Duodenal mucosa (tissue), 2 donors: ENCODE data around the gene BIRC5.

Experiments used
- H3K27ac ChIP-seq: one replicate; pipeline ENCODE4 v1.7.0; 2013; ENCODE audit warnings: low read depth, low read length
- H3K27me3 ChIP-seq, 2 donors: one replicate each; pipeline ENCODE4 v1.7.0; 2013; ENCODE audit warnings: low read length in 2 of 2, control low read depth in 1 of 2; ENCODE audit not compliant: insufficient read depth in 2 of 2, control insufficient read depth in 1 of 2
- H3K36me3 ChIP-seq, 2 donors: one replicate each; pipeline ENCODE4 v1.7.0; 2013; ENCODE audit warnings: low read length in 2 of 2, control low read depth in 1 of 2; ENCODE audit not compliant: insufficient read depth in 2 of 2, control insufficient read depth in 1 of 2
- H3K4me1 ChIP-seq, 2 donors: one replicate each; pipeline ENCODE4 v1.7.0; 2013; ENCODE audit warnings: low read length in 2 of 2, control low read depth in 1 of 2; ENCODE audit not compliant: insufficient read depth in 2 of 2, control insufficient read depth in 1 of 2
- H3K4me3 ChIP-seq, 2 donors: one replicate each; pipeline ENCODE4 v1.7.0; 2013; ENCODE audit warnings: low read length in 2 of 2, low read depth in 1 of 2
- H3K9ac ChIP-seq, 2 donors: one replicate each; pipeline ENCODE4 v1.7.0; 2013; ENCODE audit warnings: low read length in 2 of 2, low read depth in 1 of 2
- H3K9me3 ChIP-seq, 2 donors: one replicate each; pipeline ENCODE4 v1.7.0; 2013; ENCODE audit warnings: low read length in 2 of 2, control low read depth in 1 of 2; ENCODE audit not compliant: control insufficient read depth in 1 of 2

Gene BIRC5

GRCh38 chr17:78255953-78256706, 42.1 kb downstream of the BIRC5 start:
- no peak overlapping the region for H3K27ac ChIP-seq
- no peaks in the 10 kb centered on the region for H3K36me3 ChIP-seq
- no peak overlapping the region for H3K4me3 ChIP-seq
- no peak overlapping the region for H3K9ac ChIP-seq
- H3K4me1 ChIP-seq = peaks cover 21 to 43% of the 10 kb centered on the region in 2 donors
- H3K9me3 ChIP-seq = no peaks in the 10 kb centered on the region
- H3K27me3 ChIP-seq = no peaks in the 10 kb centered on the region

DNA sequence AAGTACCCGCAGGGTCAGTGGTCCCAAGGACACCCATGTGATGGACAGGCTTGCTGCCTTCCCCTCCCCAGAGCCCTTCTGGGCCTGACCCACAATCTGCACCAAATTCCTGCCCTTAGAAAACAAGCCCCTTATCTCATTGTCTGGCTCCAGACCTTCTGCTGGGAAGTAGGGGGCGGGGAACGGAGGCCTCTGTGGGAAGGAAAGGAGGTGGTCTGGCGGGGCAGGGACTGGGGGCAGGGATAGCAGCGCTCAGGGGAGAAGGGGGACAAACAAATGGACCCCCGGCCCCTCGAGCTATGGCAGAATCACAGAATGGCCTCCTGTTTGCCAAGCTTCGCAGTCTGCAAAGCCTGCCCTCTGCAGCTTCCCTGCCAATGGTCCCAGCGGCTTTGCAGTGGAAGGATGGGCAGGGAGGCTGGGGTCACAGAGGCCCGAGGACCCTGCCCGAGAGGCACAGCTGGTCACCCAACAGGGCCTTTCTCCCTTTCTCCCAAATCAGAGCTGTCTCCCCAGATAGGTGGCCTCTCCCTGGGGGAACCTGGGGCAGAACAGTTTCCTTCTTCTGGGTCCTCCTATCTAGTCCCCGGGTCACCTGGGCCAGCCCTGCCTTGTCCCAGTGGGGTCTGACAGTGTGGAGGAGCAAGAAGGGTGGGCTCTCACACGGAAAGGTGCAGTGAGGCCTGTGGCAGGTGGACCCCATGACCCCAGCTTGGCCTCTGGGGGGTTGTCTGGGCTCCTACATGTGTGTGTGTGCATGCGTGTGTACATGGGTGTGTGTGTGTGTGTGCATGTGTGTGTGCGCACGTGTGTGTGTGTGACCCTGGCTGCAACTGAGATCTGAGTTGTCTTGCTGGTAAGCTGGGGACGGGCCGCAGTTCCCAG, 42.9 kb downstream of the BIRC5 start:
- Histone ChIP-seq H3K36me3 (no peaks in the 10 kb centered on the region), H3K4me3 (no peak overlapping the region), H3K9ac (no peak overlapping the region), H3K4me1 (peaks cover 16 to 35% of the 10 kb centered on the region in 2 donors), H3K9me3 (no peaks in the 10 kb centered on the region), H3K27me3 (no peaks in the 10 kb centered on the region), H3K27ac (no peak overlapping the region)

GRCh38 chr17:78257810-78258322, 43.8 kb downstream of the BIRC5 start:
- Histone ChIP-seq H3K36me3 (no peaks in the 10 kb centered on the region), H3K9ac (no peak overlapping the region), H3K4me1 (peaks cover 9 to 29% of the 10 kb centered on the region in 2 donors), H3K27ac (no peak overlapping the region), H3K9me3 (no peaks in the 10 kb centered on the region), H3K27me3 (no peaks in the 10 kb centered on the region), H3K4me3 (no peak overlapping the region)

DNA sequence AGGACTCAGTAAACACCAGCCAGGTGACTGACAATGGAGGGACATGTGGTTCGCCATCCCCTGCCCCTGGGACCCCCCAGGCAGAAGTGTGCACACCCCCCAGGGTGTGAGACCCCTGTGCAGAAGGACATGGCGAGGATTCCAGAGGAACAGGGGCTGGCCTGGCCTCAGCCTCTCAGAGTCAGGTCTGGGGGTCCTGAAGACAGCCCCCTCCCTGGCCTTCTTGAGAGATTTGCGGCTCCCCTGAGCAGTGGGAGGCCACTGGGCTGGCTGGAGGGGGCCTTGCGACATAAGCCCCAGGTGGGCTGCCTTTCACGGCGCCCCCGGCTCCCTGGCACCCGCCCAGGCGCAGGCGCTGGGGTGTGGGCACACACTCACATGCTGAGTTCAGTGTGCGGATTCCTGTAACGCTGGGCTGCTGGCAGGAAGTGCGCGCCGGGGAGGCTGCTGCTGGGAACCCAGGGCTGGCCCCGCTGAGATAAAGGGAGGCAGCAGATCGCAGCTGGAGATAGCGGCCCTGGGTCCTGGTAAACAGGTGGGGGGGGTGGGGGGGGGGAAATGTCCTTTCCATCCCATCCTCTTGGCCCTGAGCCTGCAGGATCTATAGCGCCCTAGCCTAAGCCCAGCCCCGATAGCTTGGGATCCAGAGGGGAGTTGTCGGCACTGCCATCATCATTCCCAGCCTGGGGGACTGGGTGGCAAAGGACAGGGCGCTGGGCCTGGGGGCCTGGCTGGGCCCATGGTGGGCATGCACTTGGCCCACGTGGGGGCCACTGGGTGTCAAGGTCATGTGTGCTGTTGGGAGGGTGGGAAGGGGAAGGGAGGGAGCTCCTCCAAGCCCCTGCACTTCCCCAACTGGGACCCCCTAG, 44.5 kb downstream of the BIRC5 start:
- Histone ChIP-seq H3K27me3 (no peaks in the 10 kb centered on the region), H3K9ac (no peak overlapping the region), H3K4me1 (peaks cover 14 to 31% of the 10 kb centered on the region in 2 donors), H3K9me3 (no peaks in the 10 kb centered on the region), H3K4me3 (no peak overlapping the region), H3K36me3 (no peaks in the 10 kb centered on the region), H3K27ac (no peak overlapping the region)

DNA sequence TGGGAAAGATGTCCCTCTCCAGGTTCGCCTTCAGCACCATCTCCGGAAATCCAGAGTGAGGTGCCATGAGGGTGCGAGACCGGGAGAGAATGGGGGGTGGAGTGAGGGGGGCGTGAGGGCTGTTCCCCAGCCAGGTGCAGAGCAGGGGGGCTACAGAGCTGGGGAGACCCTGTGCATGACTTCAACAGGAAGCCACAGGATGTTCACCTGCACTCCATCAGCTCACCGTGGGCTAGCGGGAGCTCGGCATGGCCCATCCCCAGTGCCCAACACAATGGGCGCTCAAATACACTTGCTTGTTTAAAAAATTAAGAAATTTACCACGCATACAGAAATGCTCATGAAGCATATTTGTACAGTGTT, 45.1 kb downstream of the BIRC5 start:
- H3K27me3 ChIP-seq = no peaks in the 10 kb centered on the region
- no peaks in the 10 kb centered on the region for H3K36me3 ChIP-seq
- H3K9ac ChIP-seq = no peak overlapping the region
- H3K4me3 ChIP-seq = no peak overlapping the region
- H3K27ac ChIP-seq = no peak overlapping the region
- H3K4me1 ChIP-seq = peaks cover 17 to 28% of the 10 kb centered on the region in 2 donors
- H3K9me3 ChIP-seq = no peaks in the 10 kb centered on the region

- H3K4me1 ChIP-seq = peaks cover 23 to 31% of the 10 kb centered on the region in 2 donors
- H3K27ac ChIP-seq = peak overlapping the region; percentile 30
- no peaks in the 10 kb centered on the region for H3K9me3 ChIP-seq
- H3K9ac ChIP-seq = peak overlapping the region; percentile 9 to 32
- no peaks in the 10 kb centered on the region for H3K27me3 ChIP-seq
- H3K4me3 ChIP-seq = no peak overlapping the region
- no peaks in the 10 kb centered on the region for H3K36me3 ChIP-seq
Measured at GRCh38 chr17:78263063-78263735, 49.1 kb downstream of the BIRC5 start.

DNA sequence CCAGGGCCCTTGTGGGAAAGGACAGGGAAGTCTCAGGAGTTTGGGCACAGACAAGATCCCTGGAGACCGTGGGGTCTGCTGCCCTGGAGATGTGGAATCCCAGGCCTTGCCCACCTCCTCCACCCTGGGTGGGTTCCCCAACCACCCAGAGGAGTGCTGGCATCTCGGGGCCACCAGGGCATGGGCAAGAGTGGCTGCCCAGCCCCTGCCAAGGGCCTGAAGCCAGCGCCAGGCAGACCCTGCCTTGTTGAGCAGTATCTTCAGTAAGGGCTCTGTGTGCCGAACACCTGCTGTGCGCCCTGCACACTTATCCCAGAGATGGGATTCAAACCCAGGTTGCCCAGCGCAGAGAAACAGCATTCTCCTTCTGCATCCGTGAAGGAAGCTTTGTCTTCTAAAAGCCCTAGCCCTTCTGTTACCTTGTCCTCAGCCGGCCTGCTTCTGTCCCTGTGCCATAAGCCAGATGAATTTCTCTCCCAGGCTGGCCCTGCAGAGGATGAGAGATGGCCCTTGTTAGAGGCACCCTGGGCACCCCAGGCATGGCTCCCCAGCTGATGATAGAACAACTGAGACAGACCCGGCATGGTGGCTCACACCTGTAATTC, 49.8 kb downstream of the BIRC5 start:
- Histone ChIP-seq H3K4me1 (peaks cover 21 to 27% of the 10 kb centered on the region in 2 donors), H3K27ac (peak overlapping the region; percentile 30), H3K36me3 (no peaks in the 10 kb centered on the region)

DNA sequence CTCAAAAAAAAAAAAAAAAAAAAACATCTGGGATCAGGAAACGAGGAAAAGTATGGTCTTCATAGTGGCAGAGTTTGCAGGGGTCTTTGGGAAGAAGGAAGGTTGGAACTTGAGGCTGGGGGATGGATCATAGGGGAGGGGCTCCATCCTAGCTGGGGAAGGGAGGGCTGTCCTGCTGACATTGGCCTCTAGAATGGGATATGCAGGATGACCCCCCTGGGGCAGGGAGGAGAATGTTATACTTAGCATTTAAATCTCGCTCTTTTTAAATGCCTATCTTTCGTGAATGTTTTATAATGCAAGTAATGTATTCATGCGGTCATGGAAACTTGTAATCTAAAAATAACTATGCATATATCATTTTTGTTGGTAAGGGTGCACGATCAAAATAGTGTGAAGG, 50.5 kb downstream of the BIRC5 start:
- H3K4me1 ChIP-seq = peaks cover 24 to 27% of the 10 kb centered on the region in 2 donors
- H3K9ac ChIP-seq = no peak overlapping the region
- no peak overlapping the region for H3K27ac ChIP-seq

More for the DNA sequence above, 49.8 kb downstream of the BIRC5 start:
- Histone ChIP-seq H3K27me3 (no peaks in the 10 kb centered on the region), H3K9ac (peak overlapping the region in 1 of 2 donors; percentile 9), H3K9me3 (no peaks in the 10 kb centered on the region), H3K4me3 (no peak overlapping the region)

DNA sequence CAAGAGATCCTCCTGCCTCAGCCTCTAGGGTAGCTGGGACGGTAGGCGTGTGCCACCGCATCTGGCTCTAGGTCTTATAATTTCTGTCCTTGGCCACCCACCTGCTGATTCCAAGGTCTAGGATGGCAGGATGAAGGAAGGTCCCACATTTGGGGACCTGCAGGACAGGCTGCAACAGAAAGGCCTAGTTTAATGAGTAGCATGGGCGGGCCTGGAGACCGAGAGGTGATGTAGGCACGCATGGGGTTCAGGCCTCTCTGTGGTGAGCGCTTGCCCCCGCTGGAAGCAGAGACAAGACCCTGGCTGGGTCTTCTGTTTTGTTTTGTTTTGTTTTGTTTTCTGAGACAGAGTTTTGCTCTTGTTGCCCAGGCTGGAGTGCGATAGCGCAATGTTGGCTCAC, 51.1 kb downstream of the BIRC5 start:
- H3K27me3 ChIP-seq = peaks cover 0 to 5% of the 10 kb centered on the region in 2 donors
- no peak overlapping the region for H3K27ac ChIP-seq
- no peaks in the 10 kb centered on the region for H3K9me3 ChIP-seq
- no peaks in the 10 kb centered on the region for H3K36me3 ChIP-seq
- H3K4me1 ChIP-seq = peaks cover 27 to 28% of the 10 kb centered on the region in 2 donors
- H3K4me3 ChIP-seq = no peak overlapping the region
- no peak overlapping the region for H3K9ac ChIP-seq

More for the DNA sequence above, 50.5 kb downstream of the BIRC5 start:
- H3K27me3 ChIP-seq = peaks cover 0 to 2% of the 10 kb centered on the region in 2 donors
- no peaks in the 10 kb centered on the region for H3K9me3 ChIP-seq
- H3K4me3 ChIP-seq = no peak overlapping the region
- no peaks in the 10 kb centered on the region for H3K36me3 ChIP-seq
